H9 (cell line): ENCODE results near the gene CABCOCO1. TPM values are rescaled to one million over a fixed set of nuclear protein-coding genes. Genes with fewer than 3 reads are reported as not detected.

Source experiments
- DNase-seq: peaks from one replicate; pipeline ENCODE4 v3.0.0-alpha.2; 2017
- H2AFZ ChIP-seq: one replicate; pipeline ENCODE4 v1.6.1; 2013; ENCODE audit warnings: mild to moderate bottlenecking, low read length, control low read depth, moderate library complexity
- H2AK5ac ChIP-seq: 2 replicates; pipeline ENCODE4 v1.6.1; 2013; ENCODE audit warnings: low read length, control low read depth, mixed read lengths; ENCODE audit not compliant: insufficient read length
- H2BK120ac ChIP-seq: one replicate; pipeline ENCODE4 v1.6.1; 2013; ENCODE audit warnings: low read depth, mild to moderate bottlenecking, low read length, control low read depth, inconsistent platforms; ENCODE audit not compliant: poor library complexity, severe bottlenecking
- H2BK12ac ChIP-seq: 2 replicates; pipeline ENCODE4 v1.6.1; 2013; ENCODE audit warnings: low read length, control low read depth, mixed read lengths, low read depth; ENCODE audit not compliant: insufficient read length
- H2BK15ac ChIP-seq: 2 replicates; pipeline ENCODE4 v1.6.1; 2013; ENCODE audit warnings: low read depth, low read length, control low read depth
- H2BK20ac ChIP-seq: one replicate; pipeline ENCODE4 v1.6.1; 2013; ENCODE audit warnings: low read depth, mild to moderate bottlenecking, low read length, control low read depth, inconsistent platforms; ENCODE audit not compliant: poor library complexity, severe bottlenecking
- H2BK5ac ChIP-seq: 2 replicates; pipeline ENCODE4 v1.6.1; 2013; ENCODE audit warnings: low read length, control low read depth, mixed read lengths; ENCODE audit not compliant: insufficient read length
- H3K14ac ChIP-seq: 2 replicates; pipeline ENCODE4 v1.6.1; 2013; ENCODE audit warnings: low read length, control low read depth; ENCODE audit not compliant: insufficient read depth
- H3K18ac ChIP-seq: 2 replicates; pipeline ENCODE4 v1.6.1; 2013; ENCODE audit warnings: low read depth, mild to moderate bottlenecking, mixed read lengths, low read length, control low read depth; ENCODE audit not compliant: insufficient read length
- H3K23ac ChIP-seq: 2 replicates; pipeline ENCODE4 v1.6.1; 2013; ENCODE audit warnings: low read length, control low read depth, mixed read lengths, low read depth; ENCODE audit not compliant: insufficient read length
- H3K23me2 ChIP-seq: 2 replicates; pipeline ENCODE4 v1.6.1; 2013; ENCODE audit warnings: low read depth, mild to moderate bottlenecking, mixed read lengths, low read length, control low read depth; ENCODE audit not compliant: insufficient read length, poor library complexity, severe bottlenecking
- H3K27ac ChIP-seq: 2 replicates; pipeline ENCODE4 v1.5.1; 2013; ENCODE audit warnings: low read length, control low read depth, mixed read lengths, low read depth; ENCODE audit not compliant: insufficient read length
- H3K27me3 ChIP-seq: 2 replicates; pipeline ENCODE4 v1.6.1; 2013; ENCODE audit warnings: low read length, control low read depth, inconsistent platforms; ENCODE audit not compliant: insufficient read depth
- H3K4ac ChIP-seq: 2 replicates; pipeline ENCODE4 v1.6.1; 2013; ENCODE audit warnings: low read depth, mild to moderate bottlenecking, control low read depth, inconsistent platforms, low read length, moderate library complexity
- H3K4me1 ChIP-seq: 2 replicates; pipeline ENCODE4 v1.6.1; 2013; ENCODE audit warnings: low read length, control low read depth, inconsistent platforms; ENCODE audit not compliant: insufficient read depth
- H3K4me2 ChIP-seq: 2 replicates; pipeline ENCODE4 v1.6.1; 2013; ENCODE audit warnings: low read length, control low read depth, mixed read lengths; ENCODE audit not compliant: insufficient read length, insufficient read depth
- H3K56ac ChIP-seq: 2 replicates; pipeline ENCODE4 v1.6.1; 2013; ENCODE audit warnings: low read depth, mild to moderate bottlenecking, mixed read lengths, low read length, control low read depth; ENCODE audit not compliant: insufficient read length
- H3K79me1 ChIP-seq: 2 replicates; pipeline ENCODE4 v1.6.1; 2013; ENCODE audit warnings: low read depth, mild to moderate bottlenecking, moderate library complexity, low read length, control low read depth, inconsistent platforms; ENCODE audit not compliant: insufficient read depth, poor library complexity, severe bottlenecking
- H3K79me2 ChIP-seq: 2 replicates; pipeline ENCODE4 v1.6.1; 2013; ENCODE audit warnings: low read length, control low read depth, inconsistent platforms; ENCODE audit not compliant: insufficient read depth
- H3K9ac ChIP-seq: 2 replicates; pipeline ENCODE4 v1.6.1; 2013; ENCODE audit warnings: low read length, control low read depth, mixed read lengths; ENCODE audit not compliant: insufficient read length; ENCODE audit errors: extremely low read depth
- H3K9me3 ChIP-seq: one replicate; pipeline ENCODE4 v1.6.1; 2013; ENCODE audit warnings: low read depth, low read length, inconsistent platforms; ENCODE audit not compliant: control insufficient read depth
- H3T11ph ChIP-seq: one replicate; pipeline ENCODE4 v1.6.1; 2013; ENCODE audit warnings: mild to moderate bottlenecking, low read length, control low read depth, inconsistent platforms
- H4K20me1 ChIP-seq: one replicate; pipeline ENCODE4 v1.6.1; 2013; ENCODE audit not compliant: control insufficient read depth, insufficient read length, insufficient read depth
- H4K5ac ChIP-seq: 2 replicates; pipeline ENCODE4 v1.6.1; 2013; ENCODE audit warnings: low read depth, mild to moderate bottlenecking, mixed read lengths, low read length, control low read depth; ENCODE audit not compliant: insufficient read length
- H4K8ac ChIP-seq: replicated peaks from 2 replicates; pipeline ENCODE4 v1.6.1; 2013; ENCODE audit warnings: low read length, control low read depth, mixed read lengths, low read depth; ENCODE audit not compliant: insufficient read length
- H4K91ac ChIP-seq: 2 replicates; pipeline ENCODE4 v1.6.1; 2013; ENCODE audit warnings: low read depth, mild to moderate bottlenecking, moderate library complexity, mixed read lengths, low read length, control low read depth; ENCODE audit not compliant: insufficient read length
- H3K27ac Mint-ChIP-seq, 3 experiments: 2 replicates in 2 of 3; 3 replicates in 1 of 3; pipeline ENCODE4 v1.8.0; 2020 to 2021; ENCODE audit warnings: mixed read lengths in 3 of 3, mild to moderate bottlenecking in 1 of 3, moderate library complexity in 1 of 3
- H3K27me3 Mint-ChIP-seq: 2 replicates; pipeline ENCODE4 v1.8.0; 2021; ENCODE audit warnings: low read depth, mild to moderate bottlenecking, moderate library complexity, mixed read lengths
- H3K36me3 Mint-ChIP-seq, 3 experiments: 2 replicates in 2 of 3; 3 replicates in 1 of 3; pipeline ENCODE4 v1.8.0; 2020 to 2021; ENCODE audit warnings: low read depth in 3 of 3, mixed read lengths in 3 of 3; ENCODE audit not compliant: insufficient read depth in 1 of 3
- H3K4me1 Mint-ChIP-seq, 2 experiments: 2 replicates each; pipeline ENCODE4 v1.8.0; 2020; ENCODE audit warnings: mixed read lengths in 2 of 2
- H3K4me3 Mint-ChIP-seq, 2 experiments: 2 replicates in 1 of 2; 3 replicates in 1 of 2; pipeline ENCODE4 v1.8.0; 2020 to 2021; ENCODE audit warnings: mild to moderate bottlenecking in 2 of 2, mixed read lengths in 2 of 2, moderate library complexity in 1 of 2
- H3K9me3 Mint-ChIP-seq, 2 experiments: 2 replicates in 1 of 2; 3 replicates in 1 of 2; pipeline ENCODE4 v1.8.0; 2020; ENCODE audit warnings: mild to moderate bottlenecking in 2 of 2, mixed read lengths in 2 of 2, moderate library complexity in 1 of 2
- CTCF ChIP-seq: fragments of 200-600 bp; sonication (generic); conservative IDR thresholded peaks from 3 replicates; pipeline ENCODE4 v1.8.0; 2021; ENCODE audit warnings: antibody characterized with exemption, mild to moderate bottlenecking
- WGBS: extraction: QIAGEN DNeasy Blood & Tissue Kit; methylation state at CpG from one replicate; pipeline ENCODE4 v1.1.7; 2013; ENCODE audit warnings: missing lambda C conversion rate, low lambda C conversion rate, mixed read lengths; ENCODE audit not compliant: insufficient read length; ENCODE audit errors: extremely low coverage; 5-methylcytosine and 5-hydroxymethylcytosine counted together
- total RNA-seq: library from RNA; stranded (reverse); gene quantifications from 2 replicates; pipeline ENCODE4 v1.2.1, GENCODE V29; 2021

CABCOCO1 gene
- total RNA-seq, 1 experiment from 2014 or later: not detected

DNA sequence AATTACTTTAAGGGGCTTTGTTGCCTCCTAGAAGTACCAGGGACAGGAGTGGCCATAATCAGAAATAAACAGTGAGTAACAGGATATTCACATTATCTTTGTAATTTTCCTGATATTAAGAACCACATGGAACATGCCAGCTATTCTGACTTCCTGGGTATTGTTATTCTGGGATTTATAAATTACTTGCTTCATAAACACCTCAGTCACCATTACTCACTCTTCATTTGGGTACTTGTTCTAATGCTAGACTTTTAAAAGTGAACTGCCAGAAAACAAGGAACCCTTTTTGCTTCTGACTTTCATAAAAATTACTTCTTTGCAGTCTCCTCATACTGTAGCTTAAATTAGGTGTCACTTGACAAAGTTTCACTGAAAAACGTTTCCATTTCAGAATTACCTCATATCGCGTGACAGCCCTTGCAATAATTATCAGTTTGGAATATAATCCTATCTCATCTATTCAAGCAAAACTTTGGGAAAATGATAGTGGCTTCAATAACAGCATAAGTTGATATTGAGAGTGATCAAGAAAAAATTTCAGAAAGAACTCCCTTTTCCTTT, 29.8 kb downstream of the CABCOCO1 start:
- no peaks in the 10 kb centered on the region for H3K27me3 Mint-ChIP-seq
- no peak overlapping the region for H3T11ph ChIP-seq
- H3K56ac ChIP-seq: no peak overlapping the region
- no peak for TF ChIP-seq CTCF
- H2BK120ac ChIP-seq: no peak overlapping the region
- no peaks in the 10 kb centered on the region for H3K79me1 ChIP-seq
- H3K4me1 Mint-ChIP-seq: no peaks in the 10 kb centered on the region
- no peak overlapping the region for H3K14ac ChIP-seq
- no peaks in the 10 kb centered on the region for H3K79me2 ChIP-seq
- no peak overlapping the region for H2AK5ac ChIP-seq
- no peak overlapping the region for H4K91ac ChIP-seq
- no peak for DNase-seq
- no peak overlapping the region for H4K8ac ChIP-seq
- peaks cover 0 to 2% of the 10 kb centered on the region in 2 experiments; a peak in 2 of 5 replicates for H3K9me3 Mint-ChIP-seq
- no CpG with 5 or more reads among the region's 3 CpGs for WGBS
- H2AFZ ChIP-seq: no peak overlapping the region
- H3K4ac ChIP-seq: no peak overlapping the region
- H3K4me2 ChIP-seq: no peak overlapping the region
- no peak overlapping the region for H3K9ac ChIP-seq
- H3K9me3 ChIP-seq: no peaks in the 10 kb centered on the region
- H3K23ac ChIP-seq: no peak overlapping the region
- no peak overlapping the region for H3K27ac Mint-ChIP-seq
- H2BK20ac ChIP-seq: no peak overlapping the region
- no peak overlapping the region for H2BK12ac ChIP-seq
- no peak overlapping the region for H4K5ac ChIP-seq
- no peak overlapping the region for H2BK5ac ChIP-seq
- H3K36me3 Mint-ChIP-seq: peaks cover 0 to 4% (median 0%) of the 10 kb centered on the region in 3 experiments; a peak in 2 of 7 replicates
- no peaks in the 10 kb centered on the region for H4K20me1 ChIP-seq
- H3K27me3 ChIP-seq: no peaks in the 10 kb centered on the region
- no peak overlapping the region for H3K18ac ChIP-seq
- H3K27ac ChIP-seq: no peak overlapping the region
- H3K4me1 ChIP-seq: no peaks in the 10 kb centered on the region
- H3K4me3 Mint-ChIP-seq: no peak overlapping the region
- no peak overlapping the region for H2BK15ac ChIP-seq
- H3K23me2 ChIP-seq: no peaks in the 10 kb centered on the region
